HCT116 (cell line): ENCODE data around the gene PWWP2B.

Experiments
- CTCF ChIP-seq, 3 experiments: fragments of 200-600 bp in 1 of 3; sonication (generic) in 1 of 3; IDR thresholded peaks in 2 of 3; conservative IDR thresholded peaks in 1 of 3; 2 replicates each; pipeline ENCODE4 v1.5.1; 2012 to 2017; ENCODE audit warnings: low read depth in 2 of 3, low read length in 2 of 3, antibody characterized with exemption in 1 of 3, borderline replicate concordance in 1 of 3, control low read depth in 1 of 3, mild to moderate bottlenecking in 1 of 3, mixed read lengths in 1 of 3, mixed run types in 1 of 3, moderate library complexity in 1 of 3; ENCODE audit not compliant: insufficient read depth in 1 of 3
- EZH2 ChIP-seq: fragments of 200-600 bp; sonication (generic); IDR thresholded peaks from 2 replicates; pipeline ENCODE4 v1.6.1; 2017; ENCODE audit warnings: antibody characterized with exemption, mixed run types
- EZH2phosphoT487 ChIP-seq: fragments of 200-600 bp; IDR thresholded peaks from 2 replicates; pipeline ENCODE4 v1.6.1; 2018; ENCODE audit warnings: antibody characterized with exemption, borderline replicate concordance
- JUND ChIP-seq: IDR thresholded peaks from 2 replicates; pipeline ENCODE4 v1.6.1; 2012
- MAX ChIP-seq: IDR thresholded peaks from 2 replicates; pipeline ENCODE4 v1.6.1; 2012
- POLR2A ChIP-seq: IDR thresholded peaks from 2 replicates; pipeline ENCODE4 v1.7.0; 2011; ENCODE audit warnings: borderline replicate concordance; ENCODE audit not compliant: insufficient read depth, insufficient read length; ENCODE audit errors: extremely low read depth
- SIN3A ChIP-seq: IDR thresholded peaks from 2 replicates; pipeline ENCODE4 v1.6.1; 2012; ENCODE audit warnings: low read depth
- SP1 ChIP-seq: IDR thresholded peaks from 2 replicates; pipeline ENCODE4 v1.6.1; 2012; ENCODE audit warnings: low read depth
- YY1 ChIP-seq: IDR thresholded peaks from 2 replicates; pipeline ENCODE4 v1.6.1; 2011; ENCODE audit warnings: low read length, low read depth, moderate library complexity, mild to moderate bottlenecking; ENCODE audit not compliant: insufficient replicate concordance; ENCODE audit errors: extremely low read depth

GRCh38 chr10:132392184-132392800 lies 4.7 kb upstream of the PWWP2B start:
- TF ChIP-seq JUND (no peak), CTCF (IDR thresholded peaks at IDR 0.05 in 2 of 3, conservative IDR thresholded peaks at IDR 0.05 in 1 of 3; ENCODE audit: borderline replicate concordance in 1 of 3, insufficient read depth in 1 of 3, low read depth in 2 of 3, low read length in 2 of 3) (no peak), EZH2phosphoT487 (no peak), SP1 (no peak), EZH2 (no peak), POLR2A (no peak), MAX (no peak), YY1 (no peak), SIN3A (no peak)
